Measurements from ENCODE around the gene KCNA10.

The KCNA10 gene

GRCh38 chr1:110472546-110472945, 46.4 kb downstream of the KCNA10 start:
- no peak for TF ChIP-seq POLR2A (IDR thresholded peaks at IDR 0.05; ENCODE audit: low read depth, low read length)
- DNase-seq (ENCODE audit: insufficient read length, low spot score) = no peak
- no peak for FAIRE-seq

GRCh38 chr1:110471131-110471530, 47.8 kb downstream of the KCNA10 start:
- FAIRE-seq (no peak), DNase-seq (ENCODE audit: insufficient read length, low spot score) (no peak)

More at GRCh38 chr1:110471131-110471530, 47.8 kb downstream of the KCNA10 start:
- TF ChIP-seq POLR2A (IDR thresholded peaks at IDR 0.05; ENCODE audit: low read depth, low read length) = no peak

Data from H54 (cell line).